Esophagus muscularis mucosa (tissue), 4 donors: Measurements from ENCODE around the gene FGF14. TPM values are rescaled to one million over a fixed set of nuclear protein-coding genes. Genes with fewer than 3 reads are reported as not detected.
A peak's percentile ranks its signal among the peaks of the same experiment; 100 is the strongest.

Source experiments
- DNase-seq: peaks from one replicate; pipeline ENCODE4 v3.0.0-alpha.2; 2017; ENCODE audit errors: extremely low spot score
- H3K27ac ChIP-seq, 4 donors: fragments of 200-600 bp; sonication (generic); replicated peaks in 1 of 4; 1 replicate in 3 of 4; 2 replicates in 1 of 4; pipeline ENCODE4 v1.5.1; 2016 to 2019; ENCODE audit warnings: mild to moderate bottlenecking in 1 of 4
- H3K27me3 ChIP-seq, 4 donors: fragments of 200-600 bp; sonication (generic); one replicate each; pipeline versions ENCODE4 v1.5.1 to v1.6.0; 2016 to 2019
- H3K36me3 ChIP-seq, 4 donors: fragments of 200-600 bp; sonication (generic); one replicate each; pipeline ENCODE4 v1.5.1; 2016 to 2019
- H3K4me1 ChIP-seq, 4 donors: fragments of 200-600 bp; sonication (generic); one replicate each; pipeline ENCODE4 v1.5.1; 2016 to 2019
- H3K4me3 ChIP-seq, 4 donors: fragments of 200-600 bp; sonication (generic); 1 replicate in 2 of 4; 2 replicates in 2 of 4; pipeline ENCODE4 v1.5.1; 2016 to 2019; ENCODE audit warnings: mild to moderate bottlenecking in 4 of 4, moderate library complexity in 1 of 4
- H3K9me3 ChIP-seq, 4 donors: fragments of 200-600 bp; sonication (generic); 1 replicate in 3 of 4; 2 replicates in 1 of 4; pipeline ENCODE4 v1.5.1; 2016 to 2019
- EP300 ChIP-seq: sonication (generic); formaldehyde crosslinking; IDR thresholded peaks from one replicate; pipeline ENCODE4 v1.6.1; 2017; ENCODE audit warnings: antibody characterized with exemption
- POLR2A ChIP-seq: fragments of 450-650 bp; IDR thresholded peaks from one replicate; pipeline ENCODE4 v1.6.1; 2017; ENCODE audit warnings: antibody characterized with exemption, moderate library complexity, mild to moderate bottlenecking, low read depth
- POLR2AphosphoS5 ChIP-seq, 2 donors: sonication (generic); formaldehyde crosslinking; IDR thresholded peaks; one replicate each; pipeline ENCODE4 v1.6.1; 2017; ENCODE audit warnings: antibody characterized with exemption in 2 of 2
- WGBS: methylation state at CpG from one replicate; pipeline ENCODE4 v1.1.5; 2018; 5-methylcytosine and 5-hydroxymethylcytosine counted together
- intact Hi-C: fragments of 100-400 bp; cut with DNase I; formaldehyde crosslinking; loops from one replicate; pipeline ENCODE4 v1.15.1; 2023
- small RNA-seq, 3 donors: library from RNA; depleted of rRNA; stranded (forward); fragments of <200 nt; gene quantifications; one replicate each; pipeline ENCODE3, GENCODE V24; 2016
- total RNA-seq, 4 donors: library from RNA; depleted of rRNA; stranded (reverse); fragments of >200 nt; gene quantifications; one replicate each; pipeline versions ENCODE4 v1.1.0 to v1.2.1, GENCODE V29; 2016
- TF ChIP-seq, protein P1 (sequence below), 3 experiments: fragments of 200-600 bp in 2 of 3; fragments of 450-650 bp in 1 of 3; sonication (generic) in 2 of 3; IDR thresholded peaks; one replicate each; pipeline ENCODE4 v1.5.1; 2017 to 2019; ENCODE audit warnings: antibody characterized with exemption in 3 of 3, mild to moderate bottlenecking in 2 of 3, moderate library complexity in 1 of 3

The FGF14 gene
- total RNA-seq, 4 donors from 2014 or later = 0.33 to 2.1 (median 0.87) TPM

- 62% methylated on average over 2 of the region's 2 CpGs for WGBS
- no peaks in the 10 kb centered on the region for H3K4me1 ChIP-seq
- no peaks in the 10 kb centered on the region for H3K27me3 ChIP-seq
- H3K36me3 ChIP-seq = no peaks in the 10 kb centered on the region
- TF ChIP-seq POLR2A (no peak), EP300 (no peak), POLR2AphosphoS5 (IDR thresholded peaks at IDR 0.05) (no peak)
- TF ChIP-seq, protein P1, sequence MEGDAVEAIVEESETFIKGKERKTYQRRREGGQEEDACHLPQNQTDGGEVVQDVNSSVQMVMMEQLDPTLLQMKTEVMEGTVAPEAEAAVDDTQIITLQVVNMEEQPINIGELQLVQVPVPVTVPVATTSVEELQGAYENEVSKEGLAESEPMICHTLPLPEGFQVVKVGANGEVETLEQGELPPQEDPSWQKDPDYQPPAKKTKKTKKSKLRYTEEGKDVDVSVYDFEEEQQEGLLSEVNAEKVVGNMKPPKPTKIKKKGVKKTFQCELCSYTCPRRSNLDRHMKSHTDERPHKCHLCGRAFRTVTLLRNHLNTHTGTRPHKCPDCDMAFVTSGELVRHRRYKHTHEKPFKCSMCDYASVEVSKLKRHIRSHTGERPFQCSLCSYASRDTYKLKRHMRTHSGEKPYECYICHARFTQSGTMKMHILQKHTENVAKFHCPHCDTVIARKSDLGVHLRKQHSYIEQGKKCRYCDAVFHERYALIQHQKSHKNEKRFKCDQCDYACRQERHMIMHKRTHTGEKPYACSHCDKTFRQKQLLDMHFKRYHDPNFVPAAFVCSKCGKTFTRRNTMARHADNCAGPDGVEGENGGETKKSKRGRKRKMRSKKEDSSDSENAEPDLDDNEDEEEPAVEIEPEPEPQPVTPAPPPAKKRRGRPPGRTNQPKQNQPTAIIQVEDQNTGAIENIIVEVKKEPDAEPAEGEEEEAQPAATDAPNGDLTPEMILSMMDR (IDR thresholded peaks at IDR 0.05) = no peak
- no peak for DNase-seq
- no peak overlapping the region for H3K4me3 ChIP-seq
- H3K27ac ChIP-seq = no peak overlapping the region
- H3K9me3 ChIP-seq = no peaks in the 10 kb centered on the region
- intact Hi-C loops = loop anchor here (10.0 kb wide), 1 partner anchor 166 kb away; no protein-coding TSS in a partner anchor
Measured at GRCh38 chr13:101690871-101691270, 711.0 kb downstream of the FGF14 start.

GRCh38 chr13:101686003-101686402, 715.8 kb downstream of the FGF14 start:
- Histone ChIP-seq H3K36me3 (no peaks in the 10 kb centered on the region), H3K4me1 (no peaks in the 10 kb centered on the region), H3K27ac (no peak overlapping the region), H3K27me3 (no peaks in the 10 kb centered on the region), H3K9me3 (no peaks in the 10 kb centered on the region), H3K4me3 (no peak overlapping the region)
- DNase-seq = no peak
- intact Hi-C loops = no loop called here
- TF ChIP-seq EP300 (no peak), POLR2AphosphoS5 (IDR thresholded peaks at IDR 0.05) (no peak)
- WGBS = 82% methylated on average over 2 of the region's 2 CpGs

GRCh38 chr13:101681834-101682233, 720.0 kb downstream of the FGF14 start:
- Histone ChIP-seq H3K4me1 (no peaks in the 10 kb centered on the region), H3K36me3 (no peaks in the 10 kb centered on the region), H3K27ac (no peak overlapping the region), H3K4me3 (no peak overlapping the region), H3K27me3 (no peaks in the 10 kb centered on the region), H3K9me3 (no peaks in the 10 kb centered on the region)
- no peak for DNase-seq
- TF ChIP-seq POLR2A (no peak), EP300 (no peak), POLR2AphosphoS5 (IDR thresholded peaks at IDR 0.05) (no peak)
- TF ChIP-seq, protein P1 (IDR thresholded peaks at IDR 0.05) = no peak
- intact Hi-C loops = no loop called here

DNA sequence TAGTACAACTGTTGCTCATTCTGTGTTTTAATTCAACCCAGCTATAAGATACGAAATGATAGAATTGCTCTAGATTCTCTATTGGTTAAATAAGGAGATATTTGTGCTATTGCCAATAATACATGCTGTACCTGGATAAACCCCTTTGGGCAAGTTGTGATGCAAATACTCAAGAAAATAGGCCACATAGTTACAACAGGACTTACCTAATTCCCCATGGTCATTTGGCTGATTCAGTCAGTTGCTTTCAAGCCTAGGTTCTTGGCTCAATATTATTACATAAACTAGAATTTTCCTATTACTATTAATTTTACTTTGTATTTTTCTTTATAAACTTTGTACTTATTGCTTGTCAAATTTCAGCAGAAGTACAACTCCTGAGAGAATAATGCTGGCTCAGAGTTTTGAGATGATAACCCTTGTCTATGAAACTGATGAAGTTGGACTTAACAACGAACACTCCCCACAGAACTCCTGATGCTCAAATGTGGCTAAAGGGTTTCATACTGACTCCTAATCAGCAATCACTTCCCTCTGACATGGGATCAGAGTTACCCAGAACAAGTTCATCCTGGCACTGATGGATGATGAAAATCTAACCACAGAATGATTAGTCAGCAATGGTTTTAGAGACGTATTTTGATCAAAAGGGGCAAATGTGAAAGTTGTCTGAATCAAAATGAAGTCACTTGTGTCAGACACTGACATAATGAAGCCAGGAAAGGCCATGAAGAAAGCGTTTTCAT, 728.3 kb downstream of the FGF14 start:
- H3K4me1 ChIP-seq = no peaks in the 10 kb centered on the region
- H3K9me3 ChIP-seq = no peaks in the 10 kb centered on the region
- no peak overlapping the region for H3K27ac ChIP-seq
- no peaks in the 10 kb centered on the region for H3K27me3 ChIP-seq
- no peaks in the 10 kb centered on the region for H3K36me3 ChIP-seq
- TF ChIP-seq POLR2AphosphoS5 (IDR thresholded peaks at IDR 0.05) (peak in 1 of 2 donors; percentile 24), POLR2A (no peak), EP300 (no peak)
- TF ChIP-seq, protein P1 (IDR thresholded peaks at IDR 0.05) = no peak
- H3K4me3 ChIP-seq = no peak overlapping the region
- 59% methylated on average over 4 of the region's 4 CpGs for WGBS
- DNase-seq = no peak
- intact Hi-C loops = no loop called here

GRCh38 chr13:101661839-101662238, 740.0 kb downstream of the FGF14 start:
- Histone ChIP-seq H3K4me3 (no peak overlapping the region), H3K27ac (no peak overlapping the region), H3K36me3 (no peaks in the 10 kb centered on the region), H3K9me3 (no peaks in the 10 kb centered on the region), H3K4me1 (no peaks in the 10 kb centered on the region), H3K27me3 (no peaks in the 10 kb centered on the region)
- TF ChIP-seq EP300 = no peak
- TF ChIP-seq POLR2AphosphoS5 (IDR thresholded peaks at IDR 0.05) = no peak
- TF ChIP-seq, protein P1 (IDR thresholded peaks at IDR 0.05) = no peak
- no peak for TF ChIP-seq POLR2A
- no peak for DNase-seq
- intact Hi-C loops = no loop called here
- 56% methylated on average over 4 of the region's 4 CpGs for WGBS

Small RNA genes lying within 50 kb of the gene (small RNA-seq; reads per million reads assigned to genes)
- gene MIR2681 (0 to 0.84 (median 0.08) reads per million in 3 donors), gene MIR4705 (0 to 0.33 (median 0) reads per million in 3 donors), gene RNU1-24P (0 reads per million in 3 donors), gene RNY1P2 (0 reads per million in 3 donors), gene RPL39P29 (0 reads per million in 3 donors)

Other genes with a start within 250 kb of the FGF14 start
- 10 to 100 TPM; 30.3 to 38.4 (median 32.1) TPM for gene TPP2, start 194.9 kb upstream of the FGF14 start, total RNA-seq